Forelimb muscle (tissue), 1 donor: Measurements from ENCODE around the gene ZNF429. TPM values are rescaled to one million over a fixed set of nuclear protein-coding genes. Genes with fewer than 3 reads are reported as not detected.
"Not testable (repeated sequence)": the region's sequence is repeated elsewhere in the genome, so short reads cannot be mapped to it uniquely, and the experiment has no call there.

Experiments
- DNase-seq: peaks from one replicate; pipeline ENCODE4 v3.0.0-alpha.2; 2013; ENCODE audit warnings: low read depth
- polyA plus RNA-seq: library from polyadenylated mRNA; unstranded; fragments of 120-200 nt; gene quantifications from one replicate; pipeline ENCODE4 v1.2.1, GENCODE V29; 2013; ENCODE audit not compliant: insufficient read length

The ZNF429 gene
- polyA plus RNA-seq, 1 donor: 15.0 TPM

GRCh38 chr19:21590867-21591266 lies 85.5 kb downstream of the ZNF429 start:
- DNase-seq: no peak

- no peak for DNase-seq
Observed at GRCh38 chr19:21593008-21593481, 87.6 kb downstream of the ZNF429 start.

GRCh38 chr19:21593502-21593901 lies 88.1 kb downstream of the ZNF429 start:
- no peak for DNase-seq

- DNase-seq: no peak
Observed at GRCh38 chr19:21593934-21594820, 88.8 kb downstream of the ZNF429 start.

- DNase-seq: no peak
Observed at GRCh38 chr19:21595185-21595584, 89.8 kb downstream of the ZNF429 start.

- DNase-seq: no peak
Observed at GRCh38 chr19:21602082-21602658, 96.8 kb downstream of the ZNF429 start.

- DNase-seq: not testable (repeated sequence)
Observed at GRCh38 chr19:21602659-21603430, 97.4 kb downstream of the ZNF429 start.

GRCh38 chr19:21603431-21604231 lies 98.2 kb downstream of the ZNF429 start:
- DNase-seq: no peak

- peak; percentile 55 for DNase-seq
Observed at GRCh38 chr19:21604351-21604926, 99.0 kb downstream of the ZNF429 start.

Other genes with a start within 250 kb of the ZNF429 start
- 8.3 TPM for gene ZNF708, start 176.2 kb upstream of the ZNF429 start, polyA plus RNA-seq
- gene ZNF738, start 146.6 kb upstream of the ZNF429 start, polyA plus RNA-seq: 19.4 TPM
- 15.1 TPM for gene ZNF493, start 108.5 kb upstream of the ZNF429 start, polyA plus RNA-seq